Stimulated activated CD8-positive, alpha-beta memory T cell treated with anti-CD3 and anti-CD28 coated beads, Interleukin-4, amount 100 ng/mL, for 48 hours (primary cell): ENCODE results near the gene GPR137B.
A peak's percentile ranks its signal among the peaks of the same experiment; 100 is the strongest.

Experiments
- DNase-seq: peaks from one replicate; pipeline ENCODE4 v3.0.0-alpha.2; 2020

Gene GPR137B

GRCh38 chr1:236142253-236143103, at the start of gene GPR137B:
Gene GPR137B (plus strand): TSS chr1:236142539. CDS start chr1:236142623, 84 bp downstream.
- DNase-seq: peak; percentile 68

- DNase-seq: no peak
Measured at GRCh38 chr1:236092899-236093298, 49.4 kb upstream of the GPR137B start.

- DNase-seq: no peak
Measured at GRCh38 chr1:236095705-236096520, 46.4 kb upstream of the GPR137B start.

- peak; percentile 86 for DNase-seq
Measured at GRCh38 chr1:236096660-236097482, 45.5 kb upstream of the GPR137B start.

GRCh38 chr1:236098267-236098666, 44.1 kb upstream of the GPR137B start:
- DNase-seq: no peak

GRCh38 chr1:236099355-236099974, 42.9 kb upstream of the GPR137B start:
- no peak for DNase-seq

GRCh38 chr1:236100799-236101198, 41.5 kb upstream of the GPR137B start:
- no peak for DNase-seq

- no peak for DNase-seq
Measured at GRCh38 chr1:236101233-236102200, 40.8 kb upstream of the GPR137B start.

- no peak for DNase-seq
Measured at GRCh38 chr1:236102611-236103010, 39.7 kb upstream of the GPR137B start.

- no peak for DNase-seq
Measured at GRCh38 chr1:236103059-236103458, 39.3 kb upstream of the GPR137B start.

GRCh38 chr1:236103646-236104218, 38.6 kb upstream of the GPR137B start:
- peak; percentile 75 for DNase-seq

GRCh38 chr1:236107121-236107907, 35.0 kb upstream of the GPR137B start:
- DNase-seq: no peak

GRCh38 chr1:236108027-236108648, 34.2 kb upstream of the GPR137B start:
- no peak for DNase-seq

- DNase-seq: no peak
Measured at GRCh38 chr1:236110137-236110536, 32.2 kb upstream of the GPR137B start.

GRCh38 chr1:236111527-236112331, 30.6 kb upstream of the GPR137B start:
- no peak for DNase-seq

- DNase-seq: no peak
Measured at GRCh38 chr1:236112332-236112627, 30.1 kb upstream of the GPR137B start.

- DNase-seq: no peak
Measured at GRCh38 chr1:236113324-236114032, 28.9 kb upstream of the GPR137B start.

- DNase-seq: no peak
Measured at GRCh38 chr1:236114076-236114747, 28.1 kb upstream of the GPR137B start.
